HEK293T (cell line): Measurements from ENCODE around the gene CUL9.

Experiments used
- ARNT ChIP-seq: fragments of 450-650 bp; IDR thresholded peaks from 2 replicates; pipeline ENCODE4 v1.6.1; 2017; ENCODE audit warnings: mild to moderate bottlenecking
- BHLHE40 ChIP-seq: fragments of 450-650 bp; IDR thresholded peaks from 2 replicates; pipeline ENCODE4 v1.6.1; 2016; ENCODE audit warnings: mild to moderate bottlenecking, moderate library complexity, borderline replicate concordance
- ELF4 ChIP-seq: fragments of 450-650 bp; IDR thresholded peaks from 2 replicates; pipeline ENCODE4 v1.6.1; 2017; ENCODE audit warnings: antibody characterized with exemption
- FOXA1 ChIP-seq: fragments of 450-650 bp; IDR thresholded peaks from 2 replicates; pipeline ENCODE4 v1.6.1; 2016; ENCODE audit warnings: mild to moderate bottlenecking
- FOXK2 ChIP-seq: fragments of 450-650 bp; IDR thresholded peaks from 2 replicates; pipeline ENCODE4 v1.6.1; 2016; ENCODE audit warnings: mild to moderate bottlenecking
- FOXM1 ChIP-seq: fragments of 450-650 bp; IDR thresholded peaks from 2 replicates; pipeline ENCODE4 v1.6.1; 2017; ENCODE audit warnings: mild to moderate bottlenecking, borderline replicate concordance
- HDGF ChIP-seq: fragments of 450-650 bp; IDR thresholded peaks from 2 replicates; pipeline ENCODE4 v1.6.1; 2017; ENCODE audit warnings: antibody characterized with exemption, borderline replicate concordance
- L3MBTL2 ChIP-seq: fragments of 450-650 bp; conservative IDR thresholded peaks from 2 replicates; pipeline ENCODE4 v1.6.1; 2016; ENCODE audit warnings: mild to moderate bottlenecking
- NFRKB ChIP-seq: fragments of 450-650 bp; IDR thresholded peaks from 2 replicates; pipeline ENCODE4 v1.6.1; 2016; ENCODE audit warnings: mild to moderate bottlenecking, moderate library complexity
- SP1 ChIP-seq: fragments of 450-650 bp; IDR thresholded peaks from 2 replicates; pipeline ENCODE4 v1.6.1; 2017
- SUZ12 ChIP-seq: fragments of 450-650 bp; IDR thresholded peaks from 2 replicates; pipeline ENCODE4 v1.6.1; 2016; ENCODE audit warnings: mild to moderate bottlenecking
- TARDBP ChIP-seq: fragments of 450-650 bp; IDR thresholded peaks from 2 replicates; pipeline ENCODE4 v1.6.1; 2016

GRCh38 chr6:43241446-43241845, 59.5 kb downstream of the CUL9 start:
- TF ChIP-seq TARDBP (no peak), ARNT (no peak), SP1 (no peak), HDGF (no peak), ELF4 (no peak), FOXM1 (no peak), BHLHE40 (no peak), L3MBTL2 (no peak), FOXK2 (no peak), FOXA1 (no peak), NFRKB (no peak), SUZ12 (no peak)
